Keratinocyte (primary cell): Measurements from ENCODE around the gene PPAT. TPM values are rescaled to one million over a fixed set of nuclear protein-coding genes. Genes with fewer than 3 reads are reported as not detected.

Experiments
- DNase-seq: peaks from one replicate; pipeline ENCODE4 v3.0.0-alpha.2; 2011; ENCODE audit warnings: low read depth, missing footprints, low spot score
- FAIRE-seq: peaks from 2 replicates; lab custom pipeline; 2011; peaks lifted over from hg19 to GRCh38; lab: Jason Lieb, UNC
- H2AFZ ChIP-seq: 2 replicates; pipeline ENCODE4 v1.6.0; 2012; ENCODE audit warnings: low read length, control low read depth, inconsistent platforms; ENCODE audit not compliant: control insufficient read depth
- H3K27ac ChIP-seq: 2 replicates; pipeline ENCODE4 v1.5.1; 2011; ENCODE audit warnings: low read length; ENCODE audit not compliant: control insufficient read depth, insufficient read depth
- H3K27me3 ChIP-seq: 3 replicates; pipeline ENCODE4 v1.6.0; 2011; ENCODE audit warnings: low read length; ENCODE audit not compliant: control insufficient read depth, insufficient read depth; ENCODE audit errors: extremely low read depth
- H3K36me3 ChIP-seq, 2 experiments: 2 replicates in 1 of 2; 3 replicates in 1 of 2; pipeline ENCODE4 v1.5.1; 2011; ENCODE audit warnings: low read length in 2 of 2, mild to moderate bottlenecking in 1 of 2; ENCODE audit not compliant: control insufficient read depth in 2 of 2, insufficient read depth in 2 of 2; ENCODE audit errors: extremely low read depth in 1 of 2
- H3K4me1 ChIP-seq: 3 replicates; pipeline ENCODE4 v1.5.1; 2011; ENCODE audit warnings: low read length; ENCODE audit not compliant: control insufficient read depth, insufficient read depth; ENCODE audit errors: extremely low read depth
- H3K4me2 ChIP-seq: 3 replicates; pipeline ENCODE4 v1.6.0; 2011; ENCODE audit warnings: low read depth, low read length; ENCODE audit not compliant: control insufficient read depth, insufficient read depth; ENCODE audit errors: extremely low read depth
- H3K4me3 ChIP-seq, 3 experiments: fragments of 200-600 bp in 1 of 3; sonication (generic) in 1 of 3; 2 replicates in 2 of 3; 3 replicates in 1 of 3; pipeline ENCODE4 v1.5.1; 2011 to 2016; ENCODE audit warnings: low read length in 3 of 3, mild to moderate bottlenecking in 3 of 3, control low read depth in 2 of 3, inconsistent platforms in 1 of 3, low read depth in 1 of 3, mixed read lengths in 1 of 3, mixed run types in 1 of 3, moderate library complexity in 1 of 3; ENCODE audit not compliant: control insufficient read depth in 2 of 3, insufficient read depth in 2 of 3; ENCODE audit errors: extremely low read depth in 1 of 3
- H3K79me2 ChIP-seq: 2 replicates; pipeline ENCODE4 v1.6.0; 2012; ENCODE audit warnings: low read length; ENCODE audit not compliant: control insufficient read depth, insufficient read depth
- H3K9ac ChIP-seq: 3 replicates; pipeline ENCODE4 v1.6.0; 2011; ENCODE audit warnings: low read length; ENCODE audit not compliant: control insufficient read depth, insufficient read depth; ENCODE audit errors: extremely low read depth
- H3K9me1 ChIP-seq: 3 replicates; pipeline ENCODE4 v1.6.0; 2011; ENCODE audit warnings: low read length; ENCODE audit not compliant: control insufficient read depth, insufficient read depth; ENCODE audit errors: extremely low read depth
- H3K9me3 ChIP-seq: 2 replicates; pipeline ENCODE4 v1.5.1; 2012; ENCODE audit warnings: low read depth, low read length; ENCODE audit not compliant: control insufficient read depth
- H4K20me1 ChIP-seq: 3 replicates; pipeline ENCODE4 v1.6.0; 2011; ENCODE audit warnings: low read length; ENCODE audit not compliant: control insufficient read depth, insufficient read depth; ENCODE audit errors: extremely low read depth
- EZH2 ChIP-seq: IDR thresholded peaks from one replicate; pipeline ENCODE4 v1.6.1; 2012; ENCODE audit warnings: inconsistent platforms, mild to moderate bottlenecking, low read length, moderate library complexity
- dilution Hi-C: fragments of 300-500 bp; cut with MboI; formaldehyde crosslinking; loops from one replicate; pipeline ENCODE4 v1.7.0; 2020; ENCODE audit warnings: low sequenced_read_pairs; ENCODE audit not compliant: extremely low pct_ligation_motif_present
- polyA plus RNA-seq, 5 experiments: library from polyadenylated mRNA; depleted of rRNA in 3 of 5; stranded (reverse) in 3 of 5; stranded (forward) in 1 of 5; unstranded in 1 of 5; fragments of >200 nt; gene quantifications; 1 replicate in 1 of 5; 2 replicates in 3 of 5; 3 replicates in 1 of 5; pipeline versions ENCODE4 v1.2.1 to v1.2.3, GENCODE V29; 2011 to 2012; ENCODE audit warnings: missing spikeins in 2 of 5, low read depth in 1 of 5, low replicate concordance in 1 of 5
- TF ChIP-seq, protein P1 (sequence below), 3 experiments: IDR thresholded peaks in 1 of 3; conservative IDR thresholded peaks in 1 of 3; optimal IDR thresholded peaks in 1 of 3; 2 replicates in 2 of 3; 3 replicates in 1 of 3; pipeline versions ENCODE3 to v1.5.1; 2011; ENCODE audit warnings: low read length in 3 of 3, mild to moderate bottlenecking in 3 of 3, moderate library complexity in 2 of 3, control low read depth in 1 of 3, inconsistent platforms in 1 of 3; ENCODE audit not compliant: insufficient read depth in 2 of 3; ENCODE audit errors: extremely low read depth in 1 of 3

PPAT gene
- polyA plus RNA-seq, 1 donor (not counting 4 experiments of a cell fraction or from before 2014, with no cell fraction given): 24.9 TPM

DNA sequence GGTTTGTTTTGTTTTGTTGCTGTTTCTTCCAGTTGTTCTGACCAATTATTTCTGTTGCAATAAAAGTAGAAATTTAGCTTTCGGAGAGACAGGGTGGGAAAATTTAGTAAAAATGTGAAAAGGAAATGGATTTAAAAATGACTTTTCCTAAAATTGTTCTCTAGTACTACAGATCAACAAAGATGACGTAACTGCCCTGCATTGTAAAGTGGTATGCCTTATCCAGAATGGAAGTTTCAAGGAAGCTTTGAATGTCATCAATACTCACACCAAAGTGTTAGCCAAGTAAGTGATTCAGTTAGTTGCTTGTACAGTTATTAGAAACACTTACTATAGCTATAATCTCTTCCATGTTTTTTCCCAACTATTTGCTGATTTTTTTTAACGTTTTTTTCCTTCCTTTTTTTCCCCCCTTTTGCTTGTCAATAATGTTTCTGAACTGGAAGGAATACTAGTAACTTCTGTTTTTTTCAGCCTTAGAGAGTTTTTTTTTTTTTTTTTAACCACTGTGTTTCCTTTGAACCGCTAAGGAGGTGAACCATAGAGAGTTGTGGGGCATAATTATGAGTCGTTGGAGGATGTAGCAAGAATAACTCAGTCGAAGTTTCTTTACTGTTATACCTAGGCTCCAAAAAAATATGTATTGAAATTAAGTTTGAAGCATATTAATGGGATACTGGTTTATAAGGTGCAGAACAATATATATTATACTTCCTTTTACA, 34.2 kb upstream of the PPAT start:
- no peak for FAIRE-seq

GRCh38 chr4:56468097-56468422, 32.6 kb upstream of the PPAT start:
- peak overlapping the region; percentile 99 for H3K27ac ChIP-seq
- H4K20me1 ChIP-seq: peaks cover 4% of the 10 kb centered on the region
- H3K27me3 ChIP-seq: no peaks in the 10 kb centered on the region
- TF ChIP-seq, protein P1, sequence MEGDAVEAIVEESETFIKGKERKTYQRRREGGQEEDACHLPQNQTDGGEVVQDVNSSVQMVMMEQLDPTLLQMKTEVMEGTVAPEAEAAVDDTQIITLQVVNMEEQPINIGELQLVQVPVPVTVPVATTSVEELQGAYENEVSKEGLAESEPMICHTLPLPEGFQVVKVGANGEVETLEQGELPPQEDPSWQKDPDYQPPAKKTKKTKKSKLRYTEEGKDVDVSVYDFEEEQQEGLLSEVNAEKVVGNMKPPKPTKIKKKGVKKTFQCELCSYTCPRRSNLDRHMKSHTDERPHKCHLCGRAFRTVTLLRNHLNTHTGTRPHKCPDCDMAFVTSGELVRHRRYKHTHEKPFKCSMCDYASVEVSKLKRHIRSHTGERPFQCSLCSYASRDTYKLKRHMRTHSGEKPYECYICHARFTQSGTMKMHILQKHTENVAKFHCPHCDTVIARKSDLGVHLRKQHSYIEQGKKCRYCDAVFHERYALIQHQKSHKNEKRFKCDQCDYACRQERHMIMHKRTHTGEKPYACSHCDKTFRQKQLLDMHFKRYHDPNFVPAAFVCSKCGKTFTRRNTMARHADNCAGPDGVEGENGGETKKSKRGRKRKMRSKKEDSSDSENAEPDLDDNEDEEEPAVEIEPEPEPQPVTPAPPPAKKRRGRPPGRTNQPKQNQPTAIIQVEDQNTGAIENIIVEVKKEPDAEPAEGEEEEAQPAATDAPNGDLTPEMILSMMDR (optimal IDR thresholded peaks at IDR 0.05 in 1 of 3, IDR thresholded peaks at IDR 0.05 in 1 of 3, conservative IDR thresholded peaks at IDR 0.05 in 1 of 3; ENCODE audit: extremely low read depth in 1 of 3, insufficient read depth in 2 of 3, low read length in 3 of 3): no peak
- TF ChIP-seq EZH2: no peak
- H3K4me2 ChIP-seq: peak overlapping the region; percentile 91
- dilution Hi-C loops: no loop called here
- H2AFZ ChIP-seq: peak overlapping the region; percentile 57
- FAIRE-seq (peak; percentile 69), DNase-seq (no peak)
- H3K4me1 ChIP-seq: peaks cover 15% of the 10 kb centered on the region
- peaks cover 70% of the 10 kb centered on the region for H3K79me2 ChIP-seq
- peaks cover 0 to 4% of the 10 kb centered on the region in 2 experiments for H3K36me3 ChIP-seq
- no peaks in the 10 kb centered on the region for H3K9me1 ChIP-seq
- peak overlapping the region; percentile 99 for H3K9ac ChIP-seq
- H3K4me3 ChIP-seq: peak overlapping the region; percentile 79 to 99 (median 90)
- no peaks in the 10 kb centered on the region for H3K9me3 ChIP-seq

More for the DNA sequence above, 34.2 kb upstream of the PPAT start:
- DNase-seq: no peak
- H4K20me1 ChIP-seq: peaks cover 4% of the 10 kb centered on the region
- H3K9me3 ChIP-seq: no peaks in the 10 kb centered on the region
- H3K27me3 ChIP-seq: no peaks in the 10 kb centered on the region
- TF ChIP-seq, protein P1 (optimal IDR thresholded peaks at IDR 0.05 in 1 of 3, IDR thresholded peaks at IDR 0.05 in 1 of 3, conservative IDR thresholded peaks at IDR 0.05 in 1 of 3; ENCODE audit: extremely low read depth in 1 of 3, insufficient read depth in 2 of 3, low read length in 3 of 3): no peak
- TF ChIP-seq EZH2: no peak
- no peak overlapping the region for H2AFZ ChIP-seq
- peaks cover 6 to 8% of the 10 kb centered on the region in 2 experiments for H3K36me3 ChIP-seq
- dilution Hi-C loops: no loop called here
- peaks cover 57% of the 10 kb centered on the region for H3K79me2 ChIP-seq
- H3K4me3 ChIP-seq: no peak overlapping the region
- H3K9me1 ChIP-seq: no peaks in the 10 kb centered on the region
- H3K27ac ChIP-seq: no peak overlapping the region
- H3K4me1 ChIP-seq: peaks cover 15% of the 10 kb centered on the region
- peak overlapping the region; percentile 91 for H3K4me2 ChIP-seq
- H3K9ac ChIP-seq: no peak overlapping the region
